ENCODE data around the gene ARL8B. TPM values are rescaled to one million over a fixed set of nuclear protein-coding genes. Genes with fewer than 3 reads are reported as not detected.

ARL8B gene
- total and polyA plus RNA-seq, 9 of the 15 experiments (the other 6 are each of a cell fraction or from before 2014, with no cell fraction given) = 28.5 to 99.4 (median 77.2) TPM

GRCh38 chr3:5155241-5155640 is 33.1 kb downstream of the ARL8B start:
- in situ Hi-C loops (cut with MboI) = no loop called here
- DNase-seq (ENCODE audit: extremely low read depth in 1 of 4, low spot score in 3 of 4) (no peak), ATAC-seq (no peak), FAIRE-seq (no peak)
- Histone ChIP-seq H3K4me3 (no peak overlapping the region), H2AFZ (ENCODE audit: low read depth, low read length) (no peak overlapping the region), H3K27me3 (ENCODE audit: control insufficient read depth in 2 of 2, insufficient read depth in 2 of 2, low read length in 2 of 2) (no peaks in the 10 kb centered on the region), H3K79me2 (ENCODE audit: control insufficient read depth, insufficient read depth, low read length) (peaks cover 95% of the 10 kb centered on the region), H3K36me3 (ENCODE audit: control insufficient read depth, insufficient read depth, low read length) (peaks cover 4% of the 10 kb centered on the region; the same call in 1 of the 3 replicates), H3K4me1 (replicated peaks in 1 of 2; ENCODE audit: control insufficient read depth in 2 of 2, insufficient read depth in 2 of 2, low read length in 2 of 2) (peaks cover 21 to 23% of the 10 kb centered on the region in 2 experiments), H3K9me3 (replicated peaks; ENCODE audit: control insufficient read depth, insufficient read depth, low read depth, low read length) (0 out of 2 replicates have a peak, but pooled peaks cover 2% of the 10 kb centered on the region), H3K27ac (ENCODE audit: extremely low read depth, low read depth, low read length) (no peak overlapping the region), H3K9me1 (ENCODE audit: control insufficient read depth, insufficient read depth, low read length) (no peaks in the 10 kb centered on the region), H3K9ac (ENCODE audit: insufficient read depth in 1 of 2, low read depth in 2 of 2, low read length in 2 of 2) (no peak overlapping the region), H4K20me1 (replicated peaks; ENCODE audit: control insufficient read depth, insufficient read depth, low read length) (peaks cover 2% of the 10 kb centered on the region; the same call in 1 of the 2 replicates), H3K4me2 (ENCODE audit: insufficient read depth, low read length) (no peak overlapping the region)
- no TSS peak for BruUV-seq (replicated peaks)
- TF ChIP-seq AFF4 (CRISPR knock-in tag; IDR thresholded peaks at IDR 0.05) (no peak), ZBTB11 (CRISPR knock-in tag; IDR thresholded peaks at IDR 0.05) (no peak), XRCC5 (IDR thresholded peaks at IDR 0.05; ENCODE audit: low read depth, low read length) (no peak), TEAD4 (IDR thresholded peaks at IDR 0.05; ENCODE audit: low read length) (no peak), TEAD4 (CRISPR knock-in tag; IDR thresholded peaks at IDR 0.05; ENCODE audit: borderline replicate concordance) (no peak), MXI1 (IDR thresholded peaks at IDR 0.05; ENCODE audit: low read depth, low read length) (no peak), ZNF282 (CRISPR knock-in tag; IDR thresholded peaks at IDR 0.05) (no peak), ZKSCAN8 (CRISPR knock-in tag; IDR thresholded peaks at IDR 0.05) (no peak), NFIX (CRISPR knock-in tag; IDR thresholded peaks at IDR 0.05; ENCODE audit: low read depth) (no peak), PRPF4 (IDR thresholded peaks at IDR 0.05; ENCODE audit: insufficient read depth, low read depth, low read length, poor library complexity, severe bottlenecking) (no peak), HNRNPH1 (optimal IDR thresholded peaks at IDR 0.05; ENCODE audit: low read depth, low read length) (no peak), ETV6 (IDR thresholded peaks at IDR 0.05; ENCODE audit: borderline replicate concordance in 1 of 2, low read depth in 2 of 2, low read length in 1 of 2) (no peak), ETV6 (CRISPR knock-in tag; IDR thresholded peaks at IDR 0.05; ENCODE audit: borderline replicate concordance) (no peak), XRCC3 (IDR thresholded peaks at IDR 0.05) (no peak)
- POLR2A ChIA-PET = interaction anchor here (1.0 kb wide), 1 partner anchor 32 kb away, joined by 5 read pairs; no protein-coding TSS in a partner anchor
- CTCF ChIA-PET (ENCODE audit: low intra/inter-chr PET ratio) = interaction anchor here (0.7 kb wide), 1 partner anchor 437 kb away, joined by 3 read pairs; no protein-coding TSS in a partner anchor
- intact Hi-C loops (cut with micrococcal nuclease) = no loop called here

All from K562 (cell line).